K562 (cell line): Measurements from ENCODE around the gene DLG3. TPM values are rescaled to one million over a fixed set of nuclear protein-coding genes. Genes with fewer than 3 reads are reported as not detected.

Experiments used
- ATAC-seq: fragments of 200-7000 bp; cut with Tn5 transposase; 3 replicates; pipeline ENCODE4 v1.9.1; 2020; ENCODE audit warnings: moderate library complexity
- BruUV-seq: library from RNA; stranded (reverse); fragments of 400-500 nt; replicated peaks from 2 replicates; lab custom pipeline; 2021; lab: Mats Ljungman, UMichigan
- CTCF ChIA-PET: fragments of 300-600 bp; formaldehyde crosslinking; extraction: SDS; loops from one replicate; lab custom pipeline; 2021; ENCODE audit warnings: low intra/inter-chr PET ratio; lab: Yijun Ruan, JAX
- POLR2A ChIA-PET: fragments of 300-600, 350-650 bp; sonication (Branson Sonifier 250); formaldehyde crosslinking; extraction: SDS; loops from one replicate; lab custom pipeline; 2021; ENCODE audit warnings: antibody characterized with exemption, inconsistent platforms; lab: Yijun Ruan, JAX
- DNase-seq, 4 experiments: peaks; one replicate each; pipeline versions ENCODE4 v3.0.0 to v3.0.0-alpha.2; 2011 to 2018; ENCODE audit warnings: low spot score in 3 of 4, mixed read lengths in 3 of 4; ENCODE audit errors: extremely low read depth in 1 of 4
- FAIRE-seq: peaks from 2 replicates; lab custom pipeline; 2011; peaks lifted over from hg19 to GRCh38; lab: Jason Lieb, UNC
- H2AFZ ChIP-seq: 2 replicates; pipeline ENCODE4 v1.6.0; 2011; ENCODE audit warnings: low read depth, low read length, control low read depth, inconsistent platforms
- H3K27ac ChIP-seq: fragments of 200-600 bp; 3 replicates; pipeline ENCODE4 v1.8.0; 2011; ENCODE audit warnings: low read depth, mild to moderate bottlenecking, control low read depth, inconsistent platforms, low read length, moderate library complexity, mixed read lengths; ENCODE audit errors: extremely low read depth
- H3K27me3 ChIP-seq, 2 experiments: fragments of 300-600 bp in 1 of 2; 2 replicates in 1 of 2; 3 replicates in 1 of 2; pipeline versions ENCODE4 v1.6.0 to v1.8.0; 2011; ENCODE audit warnings: inconsistent platforms in 2 of 2, low read length in 2 of 2, mild to moderate bottlenecking in 1 of 2, mixed read lengths in 1 of 2, moderate library complexity in 1 of 2; ENCODE audit not compliant: control insufficient read depth in 2 of 2, insufficient read depth in 2 of 2
- H3K36me3 ChIP-seq: fragments of 300-600 bp; 3 replicates; pipeline ENCODE4 v1.8.0; 2011; ENCODE audit warnings: mild to moderate bottlenecking, low read length, inconsistent platforms; ENCODE audit not compliant: control insufficient read depth, insufficient read depth
- H3K4me1 ChIP-seq, 2 experiments: fragments of 200-600 bp in 1 of 2; replicated peaks in 1 of 2; 2 replicates in 1 of 2; 3 replicates in 1 of 2; pipeline versions ENCODE4 v1.5.1 to v1.8.0; 2011; ENCODE audit warnings: inconsistent platforms in 2 of 2, low read length in 2 of 2, mild to moderate bottlenecking in 1 of 2, mixed read lengths in 1 of 2, moderate library complexity in 1 of 2; ENCODE audit not compliant: control insufficient read depth in 2 of 2, insufficient read depth in 2 of 2
- H3K4me2 ChIP-seq: 2 replicates; pipeline ENCODE4 v1.6.1; 2011; ENCODE audit warnings: low read length, control low read depth, inconsistent platforms, mixed read lengths; ENCODE audit not compliant: insufficient read depth
- H3K4me3 ChIP-seq: fragments of 200-600 bp; sonication (generic), shearing (Covaris generic); 2 replicates; pipeline ENCODE4 v1.5.1; 2016; ENCODE audit warnings: control low read depth, inconsistent platforms
- H3K79me2 ChIP-seq: fragments of 200-600 bp; 3 replicates; pipeline ENCODE4 v1.8.0; 2011; ENCODE audit warnings: low read length, inconsistent platforms; ENCODE audit not compliant: control insufficient read depth, insufficient read depth
- H3K9ac ChIP-seq, 2 experiments: 2 replicates each; pipeline versions ENCODE4 v1.6.0 to v1.6.1; 2011; ENCODE audit warnings: low read depth in 2 of 2, low read length in 2 of 2, control low read depth in 1 of 2, inconsistent platforms in 1 of 2, mild to moderate bottlenecking in 1 of 2, mixed read lengths in 1 of 2; ENCODE audit not compliant: insufficient read depth in 1 of 2
- H3K9me1 ChIP-seq: one replicate; pipeline ENCODE4 v1.6.0; 2011; ENCODE audit warnings: inconsistent platforms, mild to moderate bottlenecking, low read length, moderate library complexity; ENCODE audit not compliant: control insufficient read depth, insufficient read depth
- H3K9me3 ChIP-seq: replicated peaks from 2 replicates; pipeline ENCODE4 v1.5.1; 2011; ENCODE audit warnings: low read depth, low read length, inconsistent platforms; ENCODE audit not compliant: control insufficient read depth, insufficient read depth
- H4K20me1 ChIP-seq: replicated peaks from 2 replicates; pipeline ENCODE4 v1.6.1; 2011; ENCODE audit warnings: low read length, inconsistent platforms, mixed read lengths; ENCODE audit not compliant: control insufficient read depth, insufficient read depth
- BRCA1 ChIP-seq, 2 experiments: fragments of 450-650 bp in 1 of 2; sonication (generic) in 1 of 2; formaldehyde crosslinking in 1 of 2; IDR thresholded peaks; 2 replicates each; pipeline versions ENCODE4 v1.5.0 to v1.6.1; 2017 to 2020; ENCODE audit warnings: mild to moderate bottlenecking in 1 of 2, missing genetic modification reagents in 1 of 2
- CBX5 ChIP-seq: IDR thresholded peaks from 2 replicates; pipeline ENCODE4 v1.6.1; 2014; ENCODE audit warnings: low read depth, borderline replicate concordance
- EGR1 ChIP-seq: fragments of 450-650 bp; conservative IDR thresholded peaks from 2 replicates; pipeline ENCODE4 v1.6.1; 2017; ENCODE audit warnings: mild to moderate bottlenecking
- FOXK2 ChIP-seq, 2 experiments: fragments of 450-650 bp; IDR thresholded peaks in 1 of 2; conservative IDR thresholded peaks in 1 of 2; 2 replicates each; pipeline ENCODE4 v1.6.1; 2016; ENCODE audit warnings: low read depth in 2 of 2, mild to moderate bottlenecking in 1 of 2
- HDAC1 ChIP-seq, 2 experiments: fragments of 450-650 bp; IDR thresholded peaks; 2 replicates each; pipeline ENCODE4 v1.6.1; 2016 to 2017; ENCODE audit warnings: inconsistent platforms in 1 of 2, mild to moderate bottlenecking in 1 of 2, moderate library complexity in 1 of 2
- NRF1 ChIP-seq, 2 experiments: fragments of 450-650 bp; IDR thresholded peaks in 1 of 2; conservative IDR thresholded peaks in 1 of 2; 2 replicates each; pipeline ENCODE4 v1.6.1; 2014; ENCODE audit warnings: mild to moderate bottlenecking in 2 of 2
- RERE ChIP-seq: sonication (generic); formaldehyde crosslinking; IDR thresholded peaks from 2 replicates; pipeline ENCODE4 v1.8.0; 2023; ENCODE audit warnings: missing genetic modification reagents, mild to moderate bottlenecking, borderline replicate concordance
- SOX6 ChIP-seq: fragments of 450-650 bp; IDR thresholded peaks from 2 replicates; pipeline ENCODE4 v1.6.1; 2014; ENCODE audit warnings: mild to moderate bottlenecking
- STAT6 ChIP-seq: sonication (generic); formaldehyde crosslinking; IDR thresholded peaks from 2 replicates; pipeline ENCODE4 v1.8.1; 2023; ENCODE audit warnings: mild to moderate bottlenecking, missing genetic modification reagents
- ZBTB33 ChIP-seq: sonication (generic); formaldehyde crosslinking; IDR thresholded peaks from 2 replicates; pipeline ENCODE4 v1.8.1; 2023; ENCODE audit warnings: mild to moderate bottlenecking, missing genetic modification reagents
- ZNF217 ChIP-seq: sonication (generic); formaldehyde crosslinking; IDR thresholded peaks from 2 replicates; pipeline ENCODE4 v1.8.0; 2022; ENCODE audit warnings: mild to moderate bottlenecking, missing genetic modification reagents
- ZNF224 ChIP-seq: sonication (generic); formaldehyde crosslinking; IDR thresholded peaks from 2 replicates; pipeline ENCODE4 v1.8.0; 2022; ENCODE audit warnings: mild to moderate bottlenecking, missing genetic modification reagents
- WGBS: fragments of 100-300 bp; shearing (Covaris generic); methylation state at CpG from one replicate; pipeline ENCODE4 v1.1.6; 2016; ENCODE audit warnings: low coverage, mixed read lengths; ENCODE audit not compliant: insufficient coverage; ENCODE audit errors: missing lambda C conversion rate; 5-methylcytosine and 5-hydroxymethylcytosine counted together
- in situ Hi-C: fragments of 300-500 bp; cut with MboI; formaldehyde crosslinking; loops from 4 replicates; pipeline ENCODE4 v1.15.0; 2018; ENCODE audit warnings: inconsistent platforms, mixed read lengths
- intact Hi-C: fragments of 100-400 bp; cut with micrococcal nuclease; formaldehyde crosslinking; loops from 2 replicates; pipeline ENCODE4 v1.14.2; 2022
- polyA plus RNA-seq, 8 experiments: library from polyadenylated mRNA; depleted of rRNA in 4 of 8; stranded (reverse) in 5 of 8; unstranded in 3 of 8; fragments of >200 nt; fragmentation: Nextera tagmentation in 2 of 8; fragmentation: Illumina TruSeq in 1 of 8; extraction: Ambion mirVana in 2 of 8; extraction: Trizol in 1 of 8; gene quantifications; 2 replicates each; pipeline versions ENCODE4 v1.2.1 to v1.2.3, GENCODE V29; 2011 to 2014; ENCODE audit warnings: inconsistent platforms in 1 of 8, missing spikeins in 1 of 8
- total RNA-seq, 7 experiments: library from RNA; depleted of rRNA in 6 of 7; stranded (reverse); fragments of >200 nt in 6 of 7; fragmentation: Illumina TruSeq in 2 of 7; extraction: Trizol in 2 of 7; gene quantifications; 2 replicates each; pipeline versions ENCODE4 v1.2.1 to v1.2.3, GENCODE V29; 2011 to 2021; ENCODE audit warnings: low replicate concordance in 1 of 7

The DLG3 gene
- total and polyA plus RNA-seq, 9 of the 15 experiments (the other 6 are each of a cell fraction or from before 2014, with no cell fraction given), result 3.1 to 15.7 (median 8.8) TPM

- WGBS, result 4% methylated on average over 3 of the region's 3 CpGs
- H3K27me3 ChIP-seq, result peaks cover 0 to 4% of the 10 kb centered on the region in 2 experiments; a peak in 3 of 5 replicates
- no peaks in the 10 kb centered on the region for H4K20me1 ChIP-seq
- H3K4me1 ChIP-seq, result no peaks in the 10 kb centered on the region
- DNase-seq, result no peak
- H3K36me3 ChIP-seq, result no peaks in the 10 kb centered on the region
- H3K4me3 ChIP-seq, result no peak overlapping the region
- ATAC-seq, result no peak
- H3K9me3 ChIP-seq, result no peaks in the 10 kb centered on the region
- POLR2A ChIA-PET, result no interaction called here
- H3K27ac ChIP-seq, result no peak overlapping the region
- intact Hi-C loops (no loop called here), in situ Hi-C loops (no loop called here)
- no peak overlapping the region for H2AFZ ChIP-seq
- CTCF ChIA-PET, result no interaction called here
- BruUV-seq, result no TSS peak
- no peaks in the 10 kb centered on the region for H3K79me2 ChIP-seq
- no peak overlapping the region for H3K4me2 ChIP-seq
- no peak for FAIRE-seq
- no peak overlapping the region for H3K9ac ChIP-seq
- no peaks in the 10 kb centered on the region for H3K9me1 ChIP-seq
- TF ChIP-seq EGR1 (no peak), STAT6 (no peak), HDAC1 (IDR thresholded peaks at IDR 0.05) (no peak), RERE (no peak), CBX5 (no peak), ZBTB33 (CRISPR knock-in tag) (no peak), FOXK2 (conservative IDR thresholded peaks at IDR 0.05 in 1 of 2, IDR thresholded peaks at IDR 0.05 in 1 of 2; ENCODE audit: low read depth in 2 of 2) (no peak), NRF1 (conservative IDR thresholded peaks at IDR 0.05 in 1 of 2, IDR thresholded peaks at IDR 0.05 in 1 of 2) (no peak), SOX6 (no peak), BRCA1 (IDR thresholded peaks at IDR 0.05) (no peak), BRCA1 (CRISPR knock-in tag; IDR thresholded peaks at IDR 0.05) (no peak), ZNF217 (CRISPR knock-in tag) (no peak), ZNF224 (no peak)
Observed at GRCh38 chrX:70527610-70528345, 83.1 kb downstream of the DLG3 start.
